ENCODE results near the gene TPSB2.
A peak's percentile ranks its signal among the peaks of the same experiment; 100 is the strongest.
"Not testable (repeated sequence)": the region's sequence is repeated elsewhere in the genome, so short reads cannot be mapped to it uniquely, and the experiment has no call there.

The TPSB2 gene

DNA sequence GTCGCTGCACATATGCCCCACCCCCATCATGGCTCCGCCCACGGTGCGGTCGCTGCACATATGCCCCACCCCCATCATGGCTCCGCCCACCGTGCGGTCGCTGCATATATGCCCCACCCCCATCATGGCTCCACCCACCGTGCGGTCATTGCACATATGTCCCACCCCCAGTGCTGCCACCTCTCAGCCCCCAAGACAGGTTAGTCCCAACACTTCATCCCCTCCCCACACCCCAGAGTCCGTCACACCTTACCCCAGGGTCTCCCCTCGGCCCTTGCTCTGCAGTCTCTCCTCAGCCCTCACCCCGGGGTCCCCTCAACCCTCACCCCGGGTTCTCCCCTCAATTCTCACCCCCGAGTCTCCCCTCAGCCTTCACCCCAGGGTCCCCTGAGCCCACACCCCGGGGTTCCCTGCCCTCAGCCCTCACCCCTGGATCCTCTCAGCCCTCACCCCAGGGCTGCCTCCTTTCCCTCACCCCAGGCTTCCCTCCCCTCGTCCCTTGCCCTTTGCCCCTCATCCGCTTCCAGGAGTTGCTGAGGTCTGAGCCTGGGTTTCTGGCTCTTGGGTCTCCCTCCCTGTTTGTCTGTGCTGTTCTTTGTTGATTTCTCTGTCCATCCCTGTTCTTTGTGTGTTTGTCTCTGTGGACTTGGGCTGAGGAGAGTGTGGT is 30.5 kb downstream of the TPSB2 start:
- no peak overlapping the region for H3K27ac ChIP-seq (ENCODE audit: insufficient read depth in 1 of 2, low read depth in 1 of 2, low read length in 2 of 2, poor library complexity in 1 of 2, severe bottlenecking in 2 of 2)
- H3K9me3 ChIP-seq (ENCODE audit: control extremely low read depth in 1 of 5, control insufficient read depth in 4 of 5, insufficient read depth in 2 of 5, low read depth in 1 of 5, low read length in 4 of 5), result no peaks in the 10 kb centered on the region
- H3K4me3 ChIP-seq (ENCODE audit: control insufficient read depth in 1 of 7, extremely low read depth in 1 of 7, insufficient read depth in 4 of 7, low read depth in 2 of 7, low read length in 6 of 7), result no peak overlapping the region
- H3K4me1 ChIP-seq (ENCODE audit: control extremely low read depth in 1 of 4, control insufficient read depth in 4 of 4, insufficient read depth in 4 of 4, low read length in 3 of 4), result no peaks in the 10 kb centered on the region
- DNase-seq, result no peak
- POLR2A ChIA-PET, result no interaction called here
- peaks cover 0 to 14% (median 0%) of the 10 kb centered on the region in 5 experiments for H3K27me3 ChIP-seq (replicated peaks in 2 of 5; ENCODE audit: control insufficient read depth in 4 of 5, insufficient read depth in 5 of 5, low read length in 4 of 5)
- 91% methylated on average over 8 of the region's 19 CpGs for whole genome bisulfite sequencing (ENCODE audit: insufficient coverage)
- CTCF ChIA-PET, result no interaction called here
- no peaks in the 10 kb centered on the region for H3K36me3 ChIP-seq (ENCODE audit: control insufficient read depth in 4 of 4, insufficient read depth in 4 of 4, low read length in 3 of 4)

DNA sequence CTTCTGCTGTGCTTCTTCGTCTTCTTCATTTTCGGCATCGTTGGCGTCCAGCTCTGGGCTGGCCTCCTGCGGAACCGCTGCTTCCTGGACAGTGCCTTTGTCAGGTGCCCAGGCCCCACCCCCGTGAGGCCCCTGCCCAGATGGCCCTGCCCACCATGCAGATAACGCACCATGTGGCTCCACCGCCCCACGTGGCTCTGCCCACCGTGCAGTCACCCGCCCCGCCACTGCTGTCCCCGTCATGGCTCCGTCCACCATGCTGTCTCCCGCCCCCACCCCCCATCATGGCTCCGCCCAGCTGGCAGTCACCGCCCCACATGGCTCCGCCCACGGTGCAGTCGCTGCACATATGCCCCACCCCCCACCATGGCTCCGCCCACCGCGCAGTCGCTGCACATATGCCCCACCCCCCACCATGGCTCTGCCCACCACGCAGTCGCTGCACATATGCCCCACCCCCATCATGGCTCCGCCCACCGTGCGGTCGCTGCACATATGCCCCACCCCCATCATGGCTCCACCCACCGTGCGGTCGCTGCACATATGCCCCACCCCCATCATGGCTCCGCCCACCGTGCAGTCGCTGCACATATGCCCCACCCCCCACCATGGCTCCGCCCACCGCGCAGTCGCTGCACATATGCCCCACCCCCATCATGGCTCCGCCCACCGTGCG is 31.2 kb downstream of the TPSB2 start:
- H3K9me3 ChIP-seq (ENCODE audit: control extremely low read depth in 1 of 5, control insufficient read depth in 4 of 5, insufficient read depth in 2 of 5, low read depth in 1 of 5, low read length in 4 of 5); DNase-seq; H3K27ac ChIP-seq (ENCODE audit: insufficient read depth in 1 of 2, low read depth in 1 of 2, low read length in 2 of 2, poor library complexity in 1 of 2, severe bottlenecking in 2 of 2); H3K4me1 ChIP-seq (ENCODE audit: control extremely low read depth in 1 of 4, control insufficient read depth in 4 of 4, insufficient read depth in 4 of 4, low read length in 3 of 4); H3K36me3 ChIP-seq (ENCODE audit: control insufficient read depth in 4 of 4, insufficient read depth in 4 of 4, low read length in 3 of 4); H3K4me3 ChIP-seq (ENCODE audit: control insufficient read depth in 1 of 7, extremely low read depth in 1 of 7, insufficient read depth in 4 of 7, low read depth in 2 of 7, low read length in 6 of 7); CTCF ChIA-PET; POLR2A ChIA-PET: not testable (repeated sequence)
- WGBS (ENCODE audit: insufficient coverage), result 90% methylated on average over 14 of the region's 44 CpGs
- peaks cover 0 to 19% (median 0%) of the 10 kb centered on the region in 5 experiments for H3K27me3 ChIP-seq (replicated peaks in 2 of 5; ENCODE audit: control insufficient read depth in 4 of 5, insufficient read depth in 5 of 5, low read length in 4 of 5)

DNA sequence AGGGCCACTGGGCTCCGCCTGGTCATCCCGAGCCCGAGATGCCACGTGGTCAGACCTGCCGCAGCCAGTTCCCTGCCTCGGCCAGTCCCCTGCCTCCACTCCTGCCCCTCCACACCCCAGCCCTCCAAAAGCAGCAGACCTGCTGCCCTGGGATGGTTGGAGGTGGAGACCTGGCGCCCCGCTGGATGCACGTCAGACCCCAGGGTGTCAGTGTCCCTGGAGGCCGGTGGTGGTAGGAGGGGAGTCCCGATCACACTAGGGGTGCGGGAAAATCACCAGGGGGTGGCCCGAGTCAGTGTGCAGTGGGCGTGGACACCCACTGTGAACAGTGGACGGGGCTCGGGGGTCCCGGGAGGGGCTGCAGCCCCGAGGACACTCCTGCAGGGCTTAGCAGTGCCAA is 31.8 kb downstream of the TPSB2 start:
- Histone ChIP-seq H3K4me1 (ENCODE audit: control extremely low read depth in 1 of 4, control insufficient read depth in 4 of 4, insufficient read depth in 4 of 4, low read length in 3 of 4) (no peaks in the 10 kb centered on the region), H3K9me3 (ENCODE audit: control extremely low read depth in 1 of 5, control insufficient read depth in 4 of 5, insufficient read depth in 2 of 5, low read depth in 1 of 5, low read length in 4 of 5) (no peaks in the 10 kb centered on the region), H3K27me3 (replicated peaks in 2 of 5; ENCODE audit: control insufficient read depth in 4 of 5, insufficient read depth in 5 of 5, low read length in 4 of 5) (peaks cover 0 to 19% (median 0%) of the 10 kb centered on the region in 5 experiments), H3K36me3 (ENCODE audit: control insufficient read depth in 4 of 4, insufficient read depth in 4 of 4, low read length in 3 of 4) (no peaks in the 10 kb centered on the region), H3K4me3 (ENCODE audit: control insufficient read depth in 1 of 7, extremely low read depth in 1 of 7, insufficient read depth in 4 of 7, low read depth in 2 of 7, low read length in 6 of 7) (no peak overlapping the region), H3K27ac (ENCODE audit: insufficient read depth in 1 of 2, low read depth in 1 of 2, low read length in 2 of 2, poor library complexity in 1 of 2, severe bottlenecking in 2 of 2) (no peak overlapping the region)
- ChIA-PET CTCF (no interaction called here), POLR2A (no interaction called here)
- no peak for DNase-seq
- WGBS (ENCODE audit: insufficient coverage), result 93% methylated on average over 12 of the region's 18 CpGs

DNA sequence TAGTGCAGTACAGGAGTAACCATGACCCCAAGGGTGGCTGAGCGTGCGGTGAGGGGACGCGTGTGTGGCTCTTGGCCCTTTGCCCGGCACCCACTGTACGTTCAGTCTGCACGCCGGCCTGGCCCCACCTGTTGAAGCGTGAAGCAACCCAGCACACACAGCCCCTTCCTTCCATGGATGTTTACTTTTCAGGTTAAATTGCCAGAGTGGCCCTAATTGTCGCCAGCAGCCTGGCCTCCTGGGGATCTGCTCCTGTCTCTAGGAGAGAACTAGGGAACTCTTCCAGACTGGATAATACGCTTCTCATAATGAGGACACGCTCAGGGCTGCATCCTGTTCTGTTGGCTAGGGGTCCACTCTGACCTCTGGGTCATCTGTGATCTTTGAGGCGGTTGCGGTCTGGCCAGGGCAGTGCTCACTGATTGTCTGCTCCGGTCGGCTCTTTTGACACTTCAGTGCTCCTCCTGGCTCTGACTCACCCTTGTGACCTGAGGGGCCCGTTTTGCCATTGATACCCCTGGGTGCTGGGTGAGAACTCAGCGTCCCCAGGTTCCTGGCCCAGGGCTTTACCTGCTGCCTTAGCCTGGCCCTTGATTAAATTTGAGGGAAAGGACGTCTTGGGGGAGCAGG is 32.6 kb downstream of the TPSB2 start:
- no peak for DNase-seq
- no peaks in the 10 kb centered on the region for H3K4me1 ChIP-seq (ENCODE audit: control extremely low read depth in 1 of 4, control insufficient read depth in 4 of 4, insufficient read depth in 4 of 4, low read length in 3 of 4)
- H3K27ac ChIP-seq (ENCODE audit: insufficient read depth in 1 of 2, low read depth in 1 of 2, low read length in 2 of 2, poor library complexity in 1 of 2, severe bottlenecking in 2 of 2), result no peak overlapping the region
- H3K4me3 ChIP-seq (ENCODE audit: control insufficient read depth in 1 of 7, extremely low read depth in 1 of 7, insufficient read depth in 4 of 7, low read depth in 2 of 7, low read length in 6 of 7), result no peak overlapping the region
- H3K36me3 ChIP-seq (ENCODE audit: control insufficient read depth in 4 of 4, insufficient read depth in 4 of 4, low read length in 3 of 4), result no peaks in the 10 kb centered on the region
- H3K9me3 ChIP-seq (ENCODE audit: control extremely low read depth in 1 of 5, control insufficient read depth in 4 of 5, insufficient read depth in 2 of 5, low read depth in 1 of 5, low read length in 4 of 5), result no peaks in the 10 kb centered on the region
- POLR2A ChIA-PET, result no interaction called here
- WGBS (ENCODE audit: insufficient coverage), result 91% methylated on average over 19 of the region's 19 CpGs
- H3K27me3 ChIP-seq (replicated peaks in 2 of 5; ENCODE audit: control insufficient read depth in 4 of 5, insufficient read depth in 5 of 5, low read length in 4 of 5), result peaks cover 0 to 19% (median 0%) of the 10 kb centered on the region in 5 experiments
- CTCF ChIA-PET, result no interaction called here

DNA sequence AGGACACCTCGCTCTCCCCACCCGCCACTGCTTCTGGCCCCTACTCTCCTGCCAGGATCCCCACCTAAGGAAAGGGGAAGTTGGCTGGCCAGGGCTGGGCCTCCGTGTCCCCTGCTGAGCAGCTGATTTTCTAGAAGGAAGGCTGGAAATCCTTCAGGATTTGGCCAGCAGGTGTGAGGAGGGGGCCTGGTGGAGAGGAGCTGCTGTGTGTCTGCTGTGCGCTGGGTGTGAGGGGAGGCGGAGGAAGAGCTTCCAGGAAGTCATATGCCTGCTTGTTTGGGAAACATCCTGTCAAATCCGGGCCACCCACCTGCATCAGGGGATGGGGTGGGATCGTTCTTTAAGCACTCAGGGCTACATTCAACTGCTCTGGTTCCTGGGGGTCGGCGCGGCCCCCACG is 33.5 kb downstream of the TPSB2 start:
- CTCF ChIA-PET, result no interaction called here
- Histone ChIP-seq H3K4me3 (ENCODE audit: control insufficient read depth in 1 of 7, extremely low read depth in 1 of 7, insufficient read depth in 4 of 7, low read depth in 2 of 7, low read length in 6 of 7) (no peak overlapping the region), H3K4me1 (ENCODE audit: control extremely low read depth in 1 of 4, control insufficient read depth in 4 of 4, insufficient read depth in 4 of 4, low read length in 3 of 4) (no peaks in the 10 kb centered on the region), H3K27me3 (replicated peaks in 2 of 5; ENCODE audit: control insufficient read depth in 4 of 5, insufficient read depth in 5 of 5, low read length in 4 of 5) (peaks cover 0 to 19% (median 0%) of the 10 kb centered on the region in 5 experiments), H3K9me3 (ENCODE audit: control extremely low read depth in 1 of 5, control insufficient read depth in 4 of 5, insufficient read depth in 2 of 5, low read depth in 1 of 5, low read length in 4 of 5) (no peaks in the 10 kb centered on the region), H3K27ac (ENCODE audit: insufficient read depth in 1 of 2, low read depth in 1 of 2, low read length in 2 of 2, poor library complexity in 1 of 2, severe bottlenecking in 2 of 2) (no peak overlapping the region), H3K36me3 (ENCODE audit: control insufficient read depth in 4 of 4, insufficient read depth in 4 of 4, low read length in 3 of 4) (no peaks in the 10 kb centered on the region)
- POLR2A ChIA-PET, result no interaction called here
- WGBS (ENCODE audit: insufficient coverage), result 71% methylated on average over 10 of the region's 11 CpGs
- no peak for DNase-seq

DNA sequence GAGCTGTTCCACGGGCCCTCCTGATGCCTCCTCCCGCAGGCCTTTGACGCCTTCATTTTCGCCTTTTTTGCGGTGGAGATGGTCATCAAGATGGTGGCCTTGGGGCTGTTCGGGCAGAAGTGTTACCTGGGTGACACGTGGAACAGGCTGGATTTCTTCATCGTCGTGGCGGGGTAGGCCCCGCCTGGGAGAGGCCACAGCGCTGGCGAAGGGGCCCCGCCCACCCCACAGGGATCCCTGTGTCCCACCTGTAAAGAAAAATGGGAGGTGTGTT is 34.7 kb downstream of the TPSB2 start:
- no peak overlapping the region for H3K4me3 ChIP-seq (ENCODE audit: control insufficient read depth in 1 of 7, extremely low read depth in 1 of 7, insufficient read depth in 4 of 7, low read depth in 2 of 7, low read length in 6 of 7)
- no peaks in the 10 kb centered on the region for H3K36me3 ChIP-seq (ENCODE audit: control insufficient read depth in 4 of 4, insufficient read depth in 4 of 4, low read length in 3 of 4)
- peaks cover 0 to 19% (median 0%) of the 10 kb centered on the region in 5 experiments for H3K27me3 ChIP-seq (replicated peaks in 2 of 5; ENCODE audit: control insufficient read depth in 4 of 5, insufficient read depth in 5 of 5, low read length in 4 of 5)
- ChIA-PET CTCF (no interaction called here), POLR2A (no interaction called here)
- 60% methylated on average over 10 of the region's 14 CpGs for WGBS (ENCODE audit: insufficient coverage)
- H3K9me3 ChIP-seq (ENCODE audit: control extremely low read depth in 1 of 5, control insufficient read depth in 4 of 5, insufficient read depth in 2 of 5, low read depth in 1 of 5, low read length in 4 of 5), result no peaks in the 10 kb centered on the region
- H3K27ac ChIP-seq (ENCODE audit: insufficient read depth in 1 of 2, low read depth in 1 of 2, low read length in 2 of 2, poor library complexity in 1 of 2, severe bottlenecking in 2 of 2), result no peak overlapping the region
- no peak for DNase-seq
- no peaks in the 10 kb centered on the region for H3K4me1 ChIP-seq (ENCODE audit: control extremely low read depth in 1 of 4, control insufficient read depth in 4 of 4, insufficient read depth in 4 of 4, low read length in 3 of 4)

DNA sequence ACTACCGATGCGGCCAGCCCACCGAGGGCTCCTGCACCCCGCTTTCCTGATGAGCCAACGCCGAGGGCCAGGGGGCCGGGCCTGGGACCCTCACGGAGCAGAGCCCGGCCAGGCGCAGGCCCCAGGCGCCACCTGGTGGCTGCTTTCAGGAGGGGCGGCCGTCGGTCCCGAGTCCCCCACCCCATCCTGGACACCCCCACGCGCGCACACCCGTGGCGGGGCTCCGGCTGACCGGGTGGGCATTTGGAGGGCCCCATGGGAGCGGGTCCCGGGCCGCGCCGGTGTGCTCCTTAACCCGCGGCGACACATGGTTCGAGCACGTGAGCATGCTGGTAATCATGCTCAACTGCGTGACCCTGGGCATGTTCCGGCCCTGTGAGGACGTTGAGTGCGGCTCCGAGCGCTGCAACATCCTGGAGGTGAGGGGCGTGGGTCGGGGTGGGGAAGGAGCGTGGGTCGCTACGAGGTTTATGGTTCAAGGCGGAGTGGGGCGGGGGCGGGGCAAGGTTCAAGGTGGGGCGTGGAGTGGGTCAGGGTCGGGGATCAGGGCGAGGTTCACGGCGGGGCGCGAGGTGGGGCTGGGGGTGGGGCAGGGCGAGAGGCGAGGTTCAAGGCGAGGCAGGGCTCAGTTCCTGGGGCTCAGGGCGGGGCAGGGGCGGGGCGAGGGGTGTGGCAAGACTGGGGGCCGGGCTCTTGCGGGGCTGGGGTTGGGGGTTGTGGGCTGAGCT is 35.2 kb downstream of the TPSB2 start:
- Histone ChIP-seq H3K36me3 (ENCODE audit: control insufficient read depth in 4 of 4, insufficient read depth in 4 of 4, low read length in 3 of 4) (no peaks in the 10 kb centered on the region), H3K27ac (ENCODE audit: insufficient read depth in 1 of 2, low read depth in 1 of 2, low read length in 2 of 2, poor library complexity in 1 of 2, severe bottlenecking in 2 of 2) (no peak overlapping the region), H3K4me1 (ENCODE audit: control extremely low read depth in 1 of 4, control insufficient read depth in 4 of 4, insufficient read depth in 4 of 4, low read length in 3 of 4) (no peaks in the 10 kb centered on the region), H3K4me3 (ENCODE audit: control insufficient read depth in 1 of 7, extremely low read depth in 1 of 7, insufficient read depth in 4 of 7, low read depth in 2 of 7, low read length in 6 of 7) (no peak overlapping the region), H3K9me3 (ENCODE audit: control extremely low read depth in 1 of 5, control insufficient read depth in 4 of 5, insufficient read depth in 2 of 5, low read depth in 1 of 5, low read length in 4 of 5) (no peaks in the 10 kb centered on the region), H3K27me3 (replicated peaks in 2 of 5; ENCODE audit: control insufficient read depth in 4 of 5, insufficient read depth in 5 of 5, low read length in 4 of 5) (peaks cover 0 to 19% (median 0%) of the 10 kb centered on the region in 5 experiments)
- WGBS (ENCODE audit: insufficient coverage), result 27% methylated on average over 25 of the region's 61 CpGs
- ChIA-PET CTCF (interaction anchor here (1.6 kb wide), 1 partner anchor 86 kb away, joined by 4 read pairs; no protein-coding TSS in a partner anchor), POLR2A (no interaction called here)
- DNase-seq, result peak in 2 of 3 donors; percentile 14 to 17

Measured in common myeloid progenitor, CD34-positive (primary cell).